Embryonic facial prominence (tissue), 1 donor: Measurements from ENCODE around the gene ADAMTS15.

Experiments
- DNase-seq: peaks from one replicate; pipeline ENCODE4 v3.0.0-alpha.2; 2016; ENCODE audit errors: extremely low spot score

ADAMTS15 gene

GRCh38 chr11:130448416-130449309 is at the start of gene ADAMTS15:
Gene ADAMTS15, plus strand, starts transcription at chr11:130448645. Its CDS starts 329 bp downstream, at chr11:130448974.
- peak; percentile 64 for DNase-seq

GRCh38 chr11:130399196-130399595 is 49.2 kb upstream of the ADAMTS15 start:
- DNase-seq = no peak

GRCh38 chr11:130400781-130401483 is 47.5 kb upstream of the ADAMTS15 start:
- DNase-seq = peak; percentile 43

GRCh38 chr11:130402570-130402969 is 45.9 kb upstream of the ADAMTS15 start:
- no peak for DNase-seq

GRCh38 chr11:130403271-130403804 is 45.1 kb upstream of the ADAMTS15 start:
- DNase-seq = peak; percentile 36

- DNase-seq = no peak
These were observed 44.5 kb upstream of the ADAMTS15 start for GRCh38 chr11:130403967-130404366.

- DNase-seq = no peak
These were observed 43.7 kb upstream of the ADAMTS15 start for GRCh38 chr11:130404727-130405126.

GRCh38 chr11:130405428-130405827 is 43.0 kb upstream of the ADAMTS15 start:
- DNase-seq = no peak

GRCh38 chr11:130407978-130408377 is 40.5 kb upstream of the ADAMTS15 start:
- DNase-seq = no peak

GRCh38 chr11:130408401-130408890 is 40.0 kb upstream of the ADAMTS15 start:
- no peak for DNase-seq

- no peak for DNase-seq
These were observed 39.5 kb upstream of the ADAMTS15 start for GRCh38 chr11:130408901-130409300.

- DNase-seq = no peak
These were observed 38.7 kb upstream of the ADAMTS15 start for GRCh38 chr11:130409594-130410388.

GRCh38 chr11:130411223-130411622 is 37.2 kb upstream of the ADAMTS15 start:
- no peak for DNase-seq

GRCh38 chr11:130413405-130414106 is 34.9 kb upstream of the ADAMTS15 start:
- no peak for DNase-seq

GRCh38 chr11:130414107-130415080 is 34.1 kb upstream of the ADAMTS15 start:
- DNase-seq = no peak

GRCh38 chr11:130415731-130416529 is 32.5 kb upstream of the ADAMTS15 start:
- DNase-seq = no peak

- no peak for DNase-seq
These were observed 31.9 kb upstream of the ADAMTS15 start for GRCh38 chr11:130416530-130416882.

GRCh38 chr11:130416906-130417305 is 31.5 kb upstream of the ADAMTS15 start:
- no peak for DNase-seq

GRCh38 chr11:130418210-130418609 is 30.2 kb upstream of the ADAMTS15 start:
- no peak for DNase-seq
